MM.1S (cell line): ENCODE data around the gene ADK.

Source experiments
- EZH2 ChIP-seq: fragments of 300-600 bp; sonication (generic); optimal IDR thresholded peaks from 2 replicates; pipeline ENCODE3; 2017; ENCODE audit warnings: low read depth, mild to moderate bottlenecking, antibody characterized with exemption, low read length, mixed read lengths
- TF ChIP-seq, protein P1 (sequence below): fragments of 300-600 bp; sonication (generic); IDR thresholded peaks from 2 replicates; pipeline ENCODE4 v1.5.1; 2016; ENCODE audit warnings: antibody characterized with exemption, low read length, mixed read lengths

DNA sequence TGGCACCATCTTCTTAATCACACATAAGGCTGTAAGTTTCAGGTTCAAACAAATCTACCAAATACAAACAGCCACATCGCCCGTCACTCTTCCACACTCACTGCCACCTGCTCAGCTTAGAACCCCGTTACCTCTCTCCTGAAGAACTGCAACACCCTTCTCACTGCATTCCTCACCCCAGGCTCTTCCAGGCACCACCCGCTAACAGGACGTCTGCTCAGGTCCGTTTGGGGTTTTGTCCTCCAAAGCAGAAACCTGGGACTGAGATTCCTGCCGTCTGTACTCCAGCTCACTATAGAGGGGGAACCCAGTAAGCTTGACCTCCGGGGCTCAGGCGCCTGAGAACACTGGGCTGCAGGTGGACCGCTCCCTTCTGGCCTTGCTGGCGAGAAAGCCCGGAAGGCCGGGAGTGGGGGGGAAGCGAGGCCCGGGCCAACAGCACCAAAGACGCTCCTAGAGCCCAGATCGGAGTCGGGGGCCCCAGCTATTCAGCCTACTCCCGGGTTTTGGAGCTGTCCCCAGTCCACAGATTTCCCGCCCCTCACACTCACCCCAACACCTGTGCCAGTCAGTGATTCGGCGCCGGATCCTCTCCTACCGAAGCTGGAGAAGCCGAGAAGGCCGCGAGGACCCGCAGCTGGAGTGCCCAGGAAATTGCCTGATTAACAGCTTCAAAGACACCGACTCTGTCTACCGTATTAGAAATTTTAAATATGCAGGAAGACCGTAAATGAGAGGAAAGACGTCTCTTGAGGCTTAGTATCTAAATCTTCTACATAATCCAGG is 624 bp upstream of the ADK start, which contains the start of gene AP3M1:
- TF ChIP-seq, protein P1, sequence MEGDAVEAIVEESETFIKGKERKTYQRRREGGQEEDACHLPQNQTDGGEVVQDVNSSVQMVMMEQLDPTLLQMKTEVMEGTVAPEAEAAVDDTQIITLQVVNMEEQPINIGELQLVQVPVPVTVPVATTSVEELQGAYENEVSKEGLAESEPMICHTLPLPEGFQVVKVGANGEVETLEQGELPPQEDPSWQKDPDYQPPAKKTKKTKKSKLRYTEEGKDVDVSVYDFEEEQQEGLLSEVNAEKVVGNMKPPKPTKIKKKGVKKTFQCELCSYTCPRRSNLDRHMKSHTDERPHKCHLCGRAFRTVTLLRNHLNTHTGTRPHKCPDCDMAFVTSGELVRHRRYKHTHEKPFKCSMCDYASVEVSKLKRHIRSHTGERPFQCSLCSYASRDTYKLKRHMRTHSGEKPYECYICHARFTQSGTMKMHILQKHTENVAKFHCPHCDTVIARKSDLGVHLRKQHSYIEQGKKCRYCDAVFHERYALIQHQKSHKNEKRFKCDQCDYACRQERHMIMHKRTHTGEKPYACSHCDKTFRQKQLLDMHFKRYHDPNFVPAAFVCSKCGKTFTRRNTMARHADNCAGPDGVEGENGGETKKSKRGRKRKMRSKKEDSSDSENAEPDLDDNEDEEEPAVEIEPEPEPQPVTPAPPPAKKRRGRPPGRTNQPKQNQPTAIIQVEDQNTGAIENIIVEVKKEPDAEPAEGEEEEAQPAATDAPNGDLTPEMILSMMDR: no peak
- TF ChIP-seq EZH2: no peak
